GOT3 (cell line): ENCODE results near the gene SOX13.

Experiments used
- DNase-seq: peaks from one replicate; lab custom pipeline; 2025; ENCODE audit warnings: mixed read lengths; lab: John Stamatoyannopoulos, UW

The SOX13 gene

DNA sequence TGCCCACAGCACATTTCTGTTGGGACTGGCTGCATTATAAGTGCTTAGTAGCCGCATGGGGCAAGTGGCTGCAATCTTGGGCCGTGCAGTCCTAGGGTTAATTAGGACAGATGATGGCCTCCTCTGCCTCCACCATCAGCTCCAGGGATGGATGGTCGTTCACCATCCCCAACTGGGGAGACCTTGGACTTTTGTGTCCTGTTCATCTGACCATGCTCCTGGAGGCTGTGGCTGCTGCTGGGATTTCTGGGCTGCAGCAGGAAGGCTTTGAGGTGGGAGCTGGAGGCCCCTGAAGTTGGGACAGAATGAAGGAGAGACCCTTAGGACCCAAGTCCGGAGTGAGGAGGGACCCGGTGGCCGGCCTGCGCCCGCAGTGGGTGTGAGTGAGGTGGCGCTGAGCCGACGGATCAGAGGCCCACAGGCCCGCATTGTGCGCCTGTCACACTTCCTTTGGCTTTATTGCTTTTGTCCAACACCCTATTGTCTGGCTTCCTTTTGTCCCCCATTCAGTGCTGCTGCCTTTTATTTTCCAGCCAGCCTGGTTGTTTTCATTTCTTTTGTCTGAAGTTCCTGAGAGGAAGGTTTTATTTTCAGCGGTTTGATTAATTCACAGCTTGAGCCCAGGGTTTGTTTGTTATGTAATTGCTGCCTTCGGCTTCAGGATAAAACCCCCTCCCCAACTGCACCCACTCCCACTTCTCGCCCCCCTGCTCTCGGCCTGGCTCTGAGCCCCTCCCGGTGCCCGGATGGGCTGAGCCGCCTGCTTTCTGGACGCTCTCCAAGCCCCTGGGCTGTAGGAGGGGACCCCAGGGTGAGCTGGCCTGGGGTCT, 35.6 kb downstream of the SOX13 start:
- DNase-seq = no peak

DNA sequence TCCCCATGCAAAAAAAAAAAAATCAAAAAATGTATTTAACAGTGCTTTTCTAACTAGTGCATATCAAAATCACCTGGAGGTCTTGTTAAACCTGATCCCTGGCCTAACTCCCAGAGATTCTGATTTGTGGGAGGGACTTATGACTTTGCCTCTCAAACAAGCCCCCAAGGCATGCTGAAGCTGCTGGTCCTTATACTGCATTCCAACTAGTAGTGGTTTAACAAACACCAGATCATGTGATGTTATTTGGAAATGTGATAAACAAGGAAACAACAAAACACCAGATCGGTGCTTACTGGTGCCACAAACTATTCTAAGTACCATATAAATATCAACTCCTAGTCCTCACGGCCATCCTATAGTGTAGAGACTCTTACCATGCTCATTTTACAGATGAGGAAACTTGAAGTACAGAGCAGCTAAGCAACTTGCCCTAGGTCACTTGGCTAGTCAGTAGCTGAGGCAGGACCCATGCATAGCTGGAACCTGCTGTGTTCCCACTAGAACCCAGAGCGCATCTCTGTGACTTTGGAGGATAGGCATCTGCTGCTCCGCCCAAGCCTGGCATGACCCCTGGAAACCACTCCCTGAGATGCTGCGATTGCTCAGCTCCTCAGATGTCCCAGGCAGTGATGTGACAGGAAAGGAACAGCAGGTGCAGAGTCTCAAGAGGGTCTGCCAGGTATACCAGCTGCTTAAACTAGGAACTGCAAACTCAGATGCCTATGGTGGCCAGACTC, 38.1 kb downstream of the SOX13 start:
- DNase-seq = no peak

DNA sequence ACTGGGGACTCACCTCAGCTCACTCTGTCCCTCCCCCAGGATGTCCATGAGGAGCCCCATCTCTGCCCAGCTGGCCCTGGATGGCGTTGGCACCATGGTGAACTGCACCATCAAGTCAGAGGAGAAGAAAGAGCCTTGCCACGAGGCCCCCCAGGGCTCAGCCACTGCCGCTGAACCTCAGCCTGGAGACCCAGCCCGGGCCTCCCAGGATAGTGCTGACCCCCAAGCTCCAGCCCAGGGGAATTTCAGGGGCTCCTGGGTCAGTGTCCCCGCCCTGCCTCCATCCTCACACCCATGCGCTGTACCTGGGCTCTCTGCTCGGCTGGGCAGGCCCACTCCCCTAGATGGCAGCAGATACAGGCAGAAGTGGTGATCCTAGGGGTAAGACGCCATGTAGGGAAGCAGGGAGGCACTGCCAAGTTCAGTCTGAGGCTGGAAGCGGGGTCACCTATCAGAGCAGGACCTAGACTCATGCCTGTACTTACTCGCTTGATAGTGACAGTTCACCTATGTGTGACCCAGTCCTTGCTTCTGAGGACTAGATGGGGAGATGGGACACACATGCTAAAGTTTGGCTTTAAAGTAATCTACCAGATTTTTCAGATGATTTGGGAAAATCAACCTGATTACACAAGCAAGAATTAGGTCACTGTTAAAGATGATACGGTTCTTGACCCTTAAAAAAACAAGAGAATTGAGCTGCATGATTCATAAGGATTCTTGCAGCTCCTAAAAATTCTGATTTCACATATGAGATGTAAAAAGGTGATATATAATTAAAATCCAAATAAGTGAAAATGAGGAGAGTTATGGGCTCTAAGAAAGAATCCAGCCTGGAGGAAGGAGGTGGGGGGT, 40.2 kb downstream of the SOX13 start:
- DNase-seq = no peak

DNA sequence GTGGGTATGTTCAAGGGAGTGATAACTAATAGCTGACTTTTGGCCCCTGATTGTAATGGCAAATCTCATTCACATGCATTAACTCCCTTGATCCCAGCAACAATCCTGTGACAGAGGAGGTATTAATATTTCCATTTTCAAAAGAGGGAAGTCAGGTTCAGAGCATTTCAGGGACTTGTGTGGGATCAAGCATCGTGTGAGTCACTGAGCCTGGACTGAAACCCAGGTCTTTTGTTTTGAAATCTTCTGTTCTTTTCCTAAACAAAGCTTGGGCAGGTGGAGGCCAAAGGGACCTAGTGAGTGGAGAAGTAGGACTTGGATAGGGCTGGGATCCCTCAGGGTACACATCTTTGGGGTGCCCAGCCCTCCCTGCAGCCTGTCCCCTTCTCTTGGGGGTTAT, 41.0 kb downstream of the SOX13 start:
- DNase-seq = no peak

GRCh38 chr1:204114606-204115005, 41.7 kb downstream of the SOX13 start:
- no peak for DNase-seq

DNA sequence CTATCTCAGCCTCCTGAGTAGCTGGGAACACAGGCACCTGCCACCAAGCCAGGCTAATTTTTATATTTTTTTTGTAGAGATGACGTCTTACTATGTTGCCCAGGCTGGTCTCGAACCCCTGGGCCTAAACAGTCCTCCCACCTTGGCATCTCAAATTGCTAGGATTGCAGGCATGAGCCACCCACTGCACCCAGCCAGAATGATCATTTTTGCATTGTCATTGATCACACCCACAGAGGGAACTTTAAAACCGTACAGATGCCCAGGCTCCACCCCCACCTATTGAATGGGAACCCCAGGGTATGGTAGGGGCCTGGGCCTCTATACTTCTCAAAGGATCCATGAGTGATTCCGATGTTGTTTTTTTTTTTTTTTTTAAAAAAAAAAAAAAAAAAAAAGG, 42.2 kb downstream of the SOX13 start:
- DNase-seq = no peak

DNA sequence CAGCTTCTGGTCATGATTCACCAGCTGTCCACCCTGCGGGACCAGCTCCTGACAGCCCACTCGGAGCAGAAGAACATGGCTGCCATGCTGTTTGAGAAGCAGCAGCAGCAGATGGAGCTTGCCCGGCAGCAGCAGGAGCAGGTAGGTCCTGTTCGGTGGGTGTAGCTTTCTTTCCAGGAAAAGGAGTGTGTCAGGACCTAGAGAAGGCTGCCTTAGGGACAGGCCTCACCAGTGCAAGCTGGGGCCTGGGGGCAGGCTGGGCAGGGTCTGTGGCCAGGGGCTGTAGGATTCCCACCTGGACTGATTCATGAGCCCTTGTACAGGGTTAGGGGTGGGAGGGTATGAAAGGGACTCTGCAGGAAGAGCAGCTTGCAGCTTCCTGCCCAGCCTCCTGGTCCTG, 43.6 kb downstream of the SOX13 start:
- DNase-seq = no peak

DNA sequence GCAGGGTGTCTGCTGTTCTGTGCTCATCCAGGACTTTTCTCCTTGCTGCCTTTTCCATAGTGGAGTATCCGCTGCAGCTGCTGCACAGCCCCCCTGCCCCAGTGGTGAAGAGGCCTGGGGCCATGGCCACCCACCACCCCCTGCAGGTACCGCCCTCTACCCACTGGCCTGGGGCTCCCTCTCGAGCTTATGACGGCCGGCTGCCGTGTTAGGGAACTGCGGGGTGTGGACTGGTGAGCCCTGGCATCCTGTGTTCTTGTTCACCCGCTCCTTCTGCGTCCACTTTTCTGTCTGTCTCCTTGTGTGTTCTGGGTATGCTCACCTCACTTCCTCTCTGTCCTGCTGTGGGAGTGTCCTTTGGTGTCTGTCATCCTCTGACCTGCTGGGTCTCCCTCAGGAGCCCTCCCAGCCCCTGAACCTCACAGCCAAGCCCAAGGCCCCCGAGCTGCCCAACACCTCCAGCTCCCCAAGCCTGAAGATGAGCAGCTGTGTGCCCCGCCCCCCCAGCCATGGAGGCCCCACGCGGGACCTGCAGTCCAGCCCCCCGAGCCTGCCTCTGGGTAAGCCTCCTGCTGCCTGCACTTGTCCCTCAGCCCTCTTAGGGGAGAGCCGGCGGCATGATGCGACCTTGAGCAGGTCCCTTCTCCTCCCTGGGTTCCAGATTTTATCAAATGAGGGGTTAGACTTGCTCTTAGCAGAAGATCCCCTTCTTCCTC, 49.1 kb downstream of the SOX13 start:
- DNase-seq = no peak

GRCh38 chr1:204123376-204123775, 50.5 kb downstream of the SOX13 start:
- DNase-seq = no peak

GRCh38 chr1:204124639-204125038, 51.7 kb downstream of the SOX13 start:
- DNase-seq = no peak

DNA sequence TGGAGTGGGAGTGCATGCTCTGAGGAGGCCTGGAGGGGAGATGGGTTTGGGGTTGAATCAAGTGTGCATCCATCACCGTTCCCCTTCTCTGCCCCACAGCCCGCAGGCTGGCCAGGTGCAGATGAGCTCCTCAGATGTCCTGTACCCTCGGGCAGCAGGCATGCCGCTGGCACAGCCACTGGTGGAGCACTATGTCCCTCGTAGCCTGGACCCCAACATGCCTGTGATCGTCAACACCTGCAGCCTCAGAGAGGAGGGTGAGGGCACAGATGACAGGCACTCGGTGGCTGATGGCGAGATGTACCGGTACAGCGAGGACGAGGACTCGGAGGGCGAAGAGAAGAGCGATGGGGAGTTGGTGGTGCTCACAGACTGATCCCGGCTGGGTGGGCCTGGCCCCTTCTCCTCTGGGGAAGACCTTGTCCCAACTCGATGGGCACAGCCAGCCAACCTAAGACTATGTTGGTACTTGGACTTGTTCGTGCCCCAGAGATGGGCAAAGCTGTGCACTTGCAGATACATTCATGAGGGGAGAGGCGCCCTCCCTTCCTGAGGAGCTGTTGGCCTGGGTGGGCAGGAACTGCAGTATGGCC, 52.9 kb downstream of the SOX13 start:
- DNase-seq = no peak

GRCh38 chr1:204126386-204126785, 53.5 kb downstream of the SOX13 start:
- DNase-seq = no peak

DNA sequence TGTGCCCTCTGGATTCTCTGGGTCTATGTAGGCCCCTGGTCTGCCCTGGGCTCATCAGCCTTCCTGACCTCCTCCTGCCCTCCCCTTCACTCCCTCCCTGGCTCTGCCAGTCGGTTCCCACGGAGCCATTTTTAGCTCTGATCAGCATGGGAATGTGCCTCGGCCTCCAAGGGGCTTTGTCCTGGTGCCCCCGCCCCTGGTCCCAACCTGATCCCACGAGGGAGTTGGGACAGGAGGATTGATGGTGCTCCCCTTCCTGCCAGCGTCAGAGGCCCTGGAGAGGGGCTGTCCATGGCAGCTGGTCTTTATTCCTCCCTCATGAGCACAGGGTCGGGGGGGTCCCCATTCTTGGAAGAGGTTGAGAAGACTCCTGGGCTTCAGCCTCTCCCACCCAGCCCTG, 54.0 kb downstream of the SOX13 start:
- no peak for DNase-seq

DNA sequence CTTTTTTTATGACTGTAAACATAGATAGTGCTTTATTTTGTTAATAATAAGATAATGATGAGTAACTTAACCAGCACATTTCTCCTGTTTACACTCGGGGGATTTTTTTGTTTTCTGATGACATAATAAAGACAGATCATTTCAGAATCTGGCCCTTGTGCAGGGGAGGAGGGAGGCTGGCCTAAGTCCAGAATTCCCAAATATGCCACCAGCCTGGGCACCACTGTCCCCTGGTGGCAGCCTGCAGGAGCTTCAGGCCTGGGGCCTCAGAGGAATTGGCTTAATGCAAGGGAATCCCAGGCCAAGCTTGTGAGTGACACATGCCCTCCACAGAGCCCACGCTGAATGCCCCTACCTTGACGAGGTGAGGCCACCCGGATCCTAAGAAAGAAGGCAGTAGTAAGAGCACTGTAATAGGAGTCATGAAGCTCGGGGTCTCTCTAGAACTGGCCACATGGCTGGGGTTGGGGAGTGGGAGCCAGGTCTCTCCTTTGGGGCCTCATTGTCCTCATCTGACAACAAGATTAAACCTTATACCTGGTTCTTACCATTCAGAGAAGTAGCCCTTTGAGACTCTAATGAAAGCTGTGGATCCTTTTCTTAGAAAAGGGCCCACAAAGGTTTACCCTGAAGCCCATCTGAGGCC, 54.8 kb downstream of the SOX13 start:
- DNase-seq = no peak

DNA sequence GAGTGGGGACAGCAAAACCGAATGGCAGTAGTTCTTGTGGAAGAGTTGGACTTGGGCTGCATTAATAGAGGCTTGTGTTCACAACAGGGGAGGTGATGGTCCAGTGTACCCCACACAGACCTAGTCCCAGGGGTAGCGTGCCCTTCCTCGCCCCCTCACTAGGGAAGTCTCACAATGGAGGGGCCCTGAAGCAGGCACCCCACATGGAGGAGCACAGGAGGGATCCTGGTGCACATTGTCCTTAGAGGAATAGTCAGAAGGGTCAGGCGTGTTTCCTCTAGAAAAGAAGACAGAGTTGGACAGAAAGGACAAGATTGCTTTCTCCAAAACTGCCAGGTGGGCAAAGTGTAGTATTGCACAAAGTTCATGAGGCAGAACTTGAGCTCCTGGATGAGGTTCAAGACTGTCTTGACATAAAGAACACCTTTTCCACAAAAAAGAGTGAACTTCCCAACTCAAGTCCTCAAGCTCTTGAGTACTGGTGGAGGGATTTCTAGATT, 55.6 kb downstream of the SOX13 start:
- no peak for DNase-seq

DNA sequence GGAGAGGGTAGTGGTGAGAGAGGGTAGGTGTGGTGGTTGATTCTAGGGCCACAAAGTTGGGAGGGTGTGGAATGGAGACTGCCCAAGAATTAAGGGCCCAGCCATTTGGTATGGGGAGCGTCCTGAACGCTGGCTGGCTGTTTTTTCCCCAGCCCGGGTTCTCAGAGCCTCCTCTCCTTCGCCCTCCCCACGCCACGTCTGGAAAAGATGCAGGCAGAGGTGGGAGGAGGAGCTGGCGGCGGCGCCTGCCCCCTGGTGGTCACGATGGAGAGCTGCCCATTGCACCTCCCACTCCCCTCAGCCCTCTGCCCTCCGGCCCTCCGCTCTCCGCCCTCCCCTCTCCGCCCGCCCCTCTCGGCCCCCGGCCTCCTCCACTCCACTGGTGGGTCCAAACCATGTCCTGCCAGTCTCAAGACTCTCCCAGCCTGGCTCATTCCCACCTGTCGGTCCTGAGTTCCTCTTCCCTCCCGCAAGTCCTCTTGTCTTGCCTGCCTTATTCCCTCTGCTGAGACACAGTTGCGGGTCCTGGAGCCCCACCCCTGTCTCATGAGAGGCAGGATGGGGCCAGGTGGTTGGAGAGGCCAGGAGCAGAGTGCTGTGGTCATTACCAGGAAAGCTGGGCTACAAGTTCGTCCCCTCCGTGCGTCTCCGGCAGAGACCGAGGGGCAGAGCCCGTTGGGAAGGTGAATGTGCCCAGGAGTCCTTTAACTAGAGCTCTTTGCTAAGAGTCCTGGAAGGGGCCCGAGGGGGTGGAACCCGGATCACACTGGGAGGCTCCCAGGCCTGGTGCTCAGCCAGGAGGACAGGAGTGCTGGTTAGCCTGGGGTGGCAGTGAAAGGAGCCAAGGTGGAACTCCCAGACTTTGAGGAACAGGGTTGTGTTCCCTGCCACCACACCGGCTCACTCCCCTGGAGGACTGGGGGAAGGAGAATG, 56.3 kb downstream of the SOX13 start:
- no peak for DNase-seq

DNA sequence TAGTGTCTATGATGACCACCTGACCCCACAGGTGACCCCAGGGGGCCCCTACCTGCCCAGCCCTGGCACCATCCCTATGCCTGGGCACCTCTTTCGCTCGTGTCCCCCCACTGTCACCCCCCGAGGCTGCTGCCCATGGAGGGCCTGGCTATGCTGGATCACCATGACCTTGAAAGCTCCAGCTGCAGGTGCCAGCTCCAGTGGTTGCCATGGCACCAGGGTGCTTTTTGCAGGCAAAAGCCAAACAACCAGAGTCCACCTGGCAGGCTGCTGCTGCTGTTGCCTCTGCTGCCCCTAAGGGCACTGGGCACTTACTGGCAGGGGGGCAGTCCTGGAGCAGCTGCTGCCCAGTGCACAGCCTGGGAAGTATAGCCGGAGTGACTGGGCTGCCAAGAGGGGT, 57.3 kb downstream of the SOX13 start:
- no peak for DNase-seq

DNA sequence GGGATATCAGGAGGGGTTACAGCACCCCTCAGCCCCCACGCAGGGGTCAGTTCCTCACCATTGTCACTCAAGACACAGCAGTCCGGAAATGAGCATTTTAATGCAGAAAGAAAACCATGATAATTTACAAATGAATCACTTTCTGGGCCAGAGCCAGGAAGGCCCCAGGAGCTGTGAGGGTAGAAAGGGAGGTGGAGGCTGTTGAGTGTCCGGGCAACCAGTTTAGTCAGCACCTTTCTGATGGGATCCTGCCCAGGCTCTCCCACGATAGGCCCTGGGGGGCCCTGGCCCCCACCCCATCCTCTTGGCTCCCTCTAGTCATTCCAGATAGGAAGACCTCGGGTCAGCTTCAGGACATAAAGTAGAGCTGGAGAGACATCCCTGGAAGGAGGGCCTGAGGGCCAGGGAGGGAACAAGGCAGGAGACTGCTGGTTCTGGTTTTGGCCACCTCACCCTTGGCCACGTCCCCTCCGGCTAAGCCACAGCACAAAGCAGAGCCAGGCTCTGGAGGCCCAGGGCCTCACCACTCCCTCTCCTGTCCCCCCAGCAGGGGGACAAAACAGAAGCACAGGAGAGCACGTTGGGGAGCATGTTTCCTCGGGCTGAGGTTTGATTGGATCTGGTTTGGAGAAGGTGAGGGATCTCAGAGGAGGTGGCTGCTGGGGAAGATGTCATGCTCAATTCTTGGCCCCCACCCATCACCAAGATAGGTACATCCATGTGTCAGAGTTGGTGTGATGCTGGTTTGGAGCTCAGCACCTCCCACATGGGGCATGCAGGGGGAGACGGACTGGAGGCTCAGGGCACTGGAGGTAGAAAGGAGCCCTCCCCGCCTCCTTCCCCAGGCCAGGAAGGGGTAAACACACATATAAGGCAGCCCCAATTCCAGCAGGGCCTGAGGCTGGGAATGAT, 58.3 kb downstream of the SOX13 start:
- no peak for DNase-seq

- DNase-seq = no peak
Measured at GRCh38 chr1:204131978-204132377, 59.1 kb downstream of the SOX13 start.
